Upper lobe of left lung (tissue), 6 donors: ENCODE results near the gene TNFRSF21. TPM values are rescaled to one million over a fixed set of nuclear protein-coding genes. Genes with fewer than 3 reads are reported as not detected.

ENCODE experiments used
- ATAC-seq, 2 donors: fragments of 200-7000 bp; cut with Tn5 transposase; one replicate each; pipeline ENCODE4 v1.9.1; 2022; ENCODE audit warnings: mild to moderate bottlenecking in 2 of 2, moderate library complexity in 2 of 2; ENCODE audit not compliant: low FRiP score in 2 of 2
- DNase-seq, 2 donors: peaks; one replicate each; pipeline ENCODE4 v3.0.0-alpha.2; 2019 to 2020
- H3K27ac ChIP-seq, 4 donors: fragments of 200-600 bp; sonication (generic); one replicate each; pipeline ENCODE4 v1.5.1; 2016 to 2019
- H3K27me3 ChIP-seq, 4 donors: fragments of 200-600 bp; sonication (generic); one replicate each; pipeline ENCODE4 v1.5.1; 2017 to 2019
- H3K36me3 ChIP-seq, 4 donors: fragments of 200-600 bp; sonication (generic); one replicate each; pipeline ENCODE4 v1.5.1; 2016 to 2019
- H3K4me1 ChIP-seq, 4 donors: fragments of 200-600 bp; sonication (generic); one replicate each; pipeline ENCODE4 v1.5.1; 2018 to 2019
- H3K4me3 ChIP-seq, 4 donors: fragments of 200-600 bp; sonication (generic); one replicate each; pipeline ENCODE4 v1.5.1; 2017 to 2019; ENCODE audit warnings: mild to moderate bottlenecking in 2 of 4, moderate library complexity in 1 of 4
- H3K9me3 ChIP-seq, 4 donors: fragments of 200-600 bp; sonication (generic); one replicate each; pipeline ENCODE4 v1.5.1; 2018 to 2019
- EP300 ChIP-seq, 4 donors: sonication (generic); formaldehyde crosslinking; IDR thresholded peaks; one replicate each; pipeline ENCODE4 v1.5.1; 2017; ENCODE audit warnings: antibody characterized with exemption in 4 of 4, control low read depth in 2 of 4
- POLR2A ChIP-seq, 4 donors: fragments of 450-650 bp; IDR thresholded peaks; one replicate each; pipeline ENCODE4 v1.5.1; 2016 to 2017; ENCODE audit warnings: antibody characterized with exemption in 4 of 4, mild to moderate bottlenecking in 2 of 4
- POLR2AphosphoS5 ChIP-seq, 2 donors: sonication (generic); formaldehyde crosslinking; IDR thresholded peaks; one replicate each; pipeline ENCODE4 v1.5.1; 2017; ENCODE audit warnings: antibody characterized with exemption in 2 of 2
- WGBS, 2 donors: methylation state at CpG; one replicate each; pipeline ENCODE4 v1.1.5; 2017 to 2018; 5-methylcytosine and 5-hydroxymethylcytosine counted together
- total RNA-seq, 6 donors: library from RNA; depleted of rRNA in 4 of 6; stranded (reverse); fragments of >200 nt in 4 of 6; gene quantifications; one replicate each; pipeline versions ENCODE4 v1.1.0 to v1.2.1, GENCODE V29; 2016 to 2021
- TF ChIP-seq, protein P1 (sequence below), 6 experiments: fragments of 450-650 bp in 4 of 6; fragments of 200-600 bp in 2 of 6; sonication (generic) in 2 of 6; IDR thresholded peaks; one replicate each; pipeline ENCODE4 v1.5.1; 2016 to 2019; ENCODE audit warnings: antibody characterized with exemption in 6 of 6
- donor health status: DM: no; HTN: no; CAD: no; lungs with moderate emphysema.
- donor health status: DM: no; HTN: yes; CAD: no; lungs with severe emphysema.

Gene TNFRSF21
- total RNA-seq, 6 donors from 2014 or later: 11.7 to 56.1 (median 20.6) TPM

DNA sequence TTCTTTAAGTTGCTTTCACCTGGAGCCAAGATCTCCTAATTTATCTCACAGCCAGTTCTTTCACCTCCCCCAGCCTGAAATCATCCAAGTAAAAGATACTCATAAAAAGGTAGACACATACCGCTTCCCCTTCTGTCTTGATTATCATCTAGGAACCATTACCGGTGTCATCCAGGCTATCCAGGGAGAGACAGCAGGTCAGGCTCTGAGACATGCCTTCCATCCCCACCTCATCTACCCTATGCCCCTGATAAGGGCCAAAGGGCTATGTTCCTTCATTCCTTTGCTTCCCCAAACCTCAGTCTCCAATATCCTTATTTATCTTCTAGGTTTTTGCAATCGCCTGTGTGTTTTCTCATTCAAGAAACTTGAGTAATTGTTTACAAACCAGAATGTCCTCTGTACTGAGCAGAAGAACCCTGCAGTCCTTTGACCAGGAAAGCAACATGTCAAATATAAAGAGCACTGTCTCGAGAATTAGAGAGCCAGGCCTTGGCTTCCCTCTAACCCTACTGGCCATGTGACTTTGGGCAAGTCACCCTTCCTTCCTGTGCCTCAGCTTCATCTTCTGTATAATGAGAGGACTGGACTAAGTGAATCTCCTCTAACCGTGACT, 41.0 kb downstream of the TNFRSF21 start:
- no peaks in the 10 kb centered on the region for H3K9me3 ChIP-seq
- no peak overlapping the region for H3K4me3 ChIP-seq
- 87 to 92% methylated on average over 5 of the region's 5 CpGs for WGBS, 2 donors
- no peak for TF ChIP-seq EP300 (IDR thresholded peaks at IDR 0.05)
- no peak for DNase-seq
- H3K27me3 ChIP-seq: no peaks in the 10 kb centered on the region
- H3K36me3 ChIP-seq: no peaks in the 10 kb centered on the region
- H3K27ac ChIP-seq: no peak overlapping the region
- no peaks in the 10 kb centered on the region for H3K4me1 ChIP-seq
- no peak for ATAC-seq

DNA sequence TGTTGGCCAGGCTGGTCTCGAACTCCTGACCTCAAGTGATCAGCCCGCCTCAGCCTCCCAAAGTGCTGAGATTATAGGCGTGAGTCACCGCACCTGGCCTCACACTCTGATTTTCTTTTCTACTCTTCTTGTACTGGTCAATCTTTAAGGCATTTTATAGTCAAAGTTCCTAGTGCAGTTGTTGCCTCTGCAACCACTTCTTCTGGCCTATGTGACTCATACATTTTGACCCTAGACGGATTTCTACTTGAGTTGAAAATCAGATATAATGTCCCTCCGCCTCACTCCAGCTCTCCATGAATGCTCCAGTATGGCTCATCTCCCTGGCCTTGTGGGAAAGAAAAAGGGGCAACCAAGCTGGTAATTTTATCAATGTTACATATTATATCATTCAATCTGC, 42.4 kb downstream of the TNFRSF21 start:
- WGBS, 2 donors: 87 to 97% methylated on average over 6 of the region's 6 CpGs
- no peak for DNase-seq
- TF ChIP-seq, protein P1, sequence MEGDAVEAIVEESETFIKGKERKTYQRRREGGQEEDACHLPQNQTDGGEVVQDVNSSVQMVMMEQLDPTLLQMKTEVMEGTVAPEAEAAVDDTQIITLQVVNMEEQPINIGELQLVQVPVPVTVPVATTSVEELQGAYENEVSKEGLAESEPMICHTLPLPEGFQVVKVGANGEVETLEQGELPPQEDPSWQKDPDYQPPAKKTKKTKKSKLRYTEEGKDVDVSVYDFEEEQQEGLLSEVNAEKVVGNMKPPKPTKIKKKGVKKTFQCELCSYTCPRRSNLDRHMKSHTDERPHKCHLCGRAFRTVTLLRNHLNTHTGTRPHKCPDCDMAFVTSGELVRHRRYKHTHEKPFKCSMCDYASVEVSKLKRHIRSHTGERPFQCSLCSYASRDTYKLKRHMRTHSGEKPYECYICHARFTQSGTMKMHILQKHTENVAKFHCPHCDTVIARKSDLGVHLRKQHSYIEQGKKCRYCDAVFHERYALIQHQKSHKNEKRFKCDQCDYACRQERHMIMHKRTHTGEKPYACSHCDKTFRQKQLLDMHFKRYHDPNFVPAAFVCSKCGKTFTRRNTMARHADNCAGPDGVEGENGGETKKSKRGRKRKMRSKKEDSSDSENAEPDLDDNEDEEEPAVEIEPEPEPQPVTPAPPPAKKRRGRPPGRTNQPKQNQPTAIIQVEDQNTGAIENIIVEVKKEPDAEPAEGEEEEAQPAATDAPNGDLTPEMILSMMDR (IDR thresholded peaks at IDR 0.05): no peak
- no peak for TF ChIP-seq EP300 (IDR thresholded peaks at IDR 0.05)
- no peak for TF ChIP-seq POLR2AphosphoS5 (IDR thresholded peaks at IDR 0.05)
- no peak for TF ChIP-seq POLR2A (IDR thresholded peaks at IDR 0.05)
- H3K27ac ChIP-seq: no peak overlapping the region
- ATAC-seq: no peak
- H3K4me1 ChIP-seq: no peaks in the 10 kb centered on the region
- no peak overlapping the region for H3K4me3 ChIP-seq
- H3K27me3 ChIP-seq: no peaks in the 10 kb centered on the region
- no peaks in the 10 kb centered on the region for H3K9me3 ChIP-seq
- no peaks in the 10 kb centered on the region for H3K36me3 ChIP-seq

DNA sequence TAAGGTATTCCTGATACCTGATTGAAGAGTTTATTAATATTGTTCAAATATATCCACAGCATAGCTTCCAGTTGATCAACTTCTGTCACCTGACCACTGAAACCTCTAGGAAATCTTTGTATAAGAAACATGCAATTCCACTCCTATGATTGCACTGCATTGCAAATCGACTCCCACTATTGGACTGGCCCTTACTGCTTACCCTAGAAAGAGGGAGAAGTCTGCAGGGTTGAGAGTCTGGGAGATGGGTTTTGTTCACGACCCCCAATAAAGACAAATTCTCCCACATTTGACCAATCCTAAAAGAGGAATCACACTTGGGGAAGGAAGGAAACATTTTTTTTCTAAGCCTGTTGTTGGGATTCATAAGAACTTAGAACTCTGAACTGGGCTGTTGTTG, 43.7 kb downstream of the TNFRSF21 start:
- DNase-seq (no peak), ATAC-seq (no peak)
- H3K4me3 ChIP-seq: no peak overlapping the region
- TF ChIP-seq, protein P1 (IDR thresholded peaks at IDR 0.05): no peak
- no peak for TF ChIP-seq POLR2A (IDR thresholded peaks at IDR 0.05)
- no peak for TF ChIP-seq POLR2AphosphoS5 (IDR thresholded peaks at IDR 0.05)
- TF ChIP-seq EP300 (IDR thresholded peaks at IDR 0.05): no peak
- H3K27me3 ChIP-seq: no peaks in the 10 kb centered on the region
- no peaks in the 10 kb centered on the region for H3K36me3 ChIP-seq
- H3K4me1 ChIP-seq: no peaks in the 10 kb centered on the region
- 83 to 84% methylated on average over 2 of the region's 2 CpGs for WGBS, 2 donors
- H3K27ac ChIP-seq: no peak overlapping the region
- H3K9me3 ChIP-seq: no peaks in the 10 kb centered on the region

DNA sequence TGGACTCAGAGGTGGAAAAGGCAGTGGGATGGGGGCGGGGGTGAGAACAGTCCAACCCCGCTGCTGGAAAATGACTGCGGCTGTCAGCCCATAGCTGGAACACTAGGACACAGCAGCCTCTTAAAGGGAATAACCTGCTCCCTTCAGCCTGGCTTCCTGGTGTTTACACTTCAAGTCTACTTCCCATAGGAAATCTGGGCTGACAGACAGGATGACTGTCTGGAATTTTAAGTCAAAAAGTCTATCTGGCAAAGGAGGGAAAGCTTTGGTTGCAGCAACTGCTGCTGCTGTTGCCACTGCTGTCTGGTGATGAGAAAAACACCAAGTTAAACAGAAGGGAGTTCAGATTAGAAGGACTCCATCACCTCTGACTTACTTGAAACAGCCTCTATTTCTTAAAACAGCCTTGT, 44.9 kb downstream of the TNFRSF21 start:
- Histone ChIP-seq H3K27me3 (no peaks in the 10 kb centered on the region), H3K36me3 (no peaks in the 10 kb centered on the region), H3K4me3 (no peak overlapping the region), H3K4me1 (no peaks in the 10 kb centered on the region), H3K9me3 (no peaks in the 10 kb centered on the region), H3K27ac (no peak overlapping the region)
- no peak for ATAC-seq
- no peak for DNase-seq
- 89 to 90% methylated on average over 2 to 3 of the region's 3 CpGs for WGBS, 2 donors
- TF ChIP-seq POLR2AphosphoS5 (IDR thresholded peaks at IDR 0.05) (no peak), POLR2A (IDR thresholded peaks at IDR 0.05) (no peak), EP300 (IDR thresholded peaks at IDR 0.05) (no peak)
- TF ChIP-seq, protein P1 (IDR thresholded peaks at IDR 0.05): no peak

DNA sequence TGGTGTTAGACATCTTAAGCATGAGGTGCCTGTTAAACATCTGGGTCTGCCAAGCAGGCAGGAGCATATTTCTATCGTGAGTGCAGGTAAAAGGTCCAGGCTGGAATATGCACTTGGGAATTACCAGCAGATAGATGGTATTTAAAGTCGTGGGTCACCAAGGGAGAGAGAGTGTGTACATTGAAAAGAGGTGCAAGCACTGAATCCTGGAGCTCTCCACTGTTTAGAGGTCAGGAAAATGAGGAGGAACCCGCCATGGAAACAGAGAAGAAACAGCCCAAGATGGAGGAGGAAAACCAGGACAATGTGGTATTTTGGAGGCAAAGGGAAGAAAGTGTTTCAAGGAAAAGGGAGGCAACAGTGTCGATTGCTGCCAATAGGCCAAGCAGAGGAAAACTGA, 46.4 kb downstream of the TNFRSF21 start:
- TF ChIP-seq, protein P1 (IDR thresholded peaks at IDR 0.05): no peak
- TF ChIP-seq EP300 (IDR thresholded peaks at IDR 0.05) (no peak), POLR2A (IDR thresholded peaks at IDR 0.05) (no peak), POLR2AphosphoS5 (IDR thresholded peaks at IDR 0.05) (no peak)
- no peaks in the 10 kb centered on the region for H3K9me3 ChIP-seq
- WGBS, 2 donors: 86 to 91% methylated on average over 4 of the region's 4 CpGs
- no peaks in the 10 kb centered on the region for H3K27me3 ChIP-seq
- ATAC-seq (no peak), DNase-seq (no peak)
- no peak overlapping the region for H3K4me3 ChIP-seq
- no peak overlapping the region for H3K27ac ChIP-seq
- no peaks in the 10 kb centered on the region for H3K36me3 ChIP-seq
- no peaks in the 10 kb centered on the region for H3K4me1 ChIP-seq
